NCI-H446 (cell line): ENCODE data around the gene ASB18.

ENCODE experiments used
- DNase-seq, 2 experiments: peaks; one replicate each; lab custom pipeline; 2025; lab: John Stamatoyannopoulos, UW

ASB18 gene

DNA sequence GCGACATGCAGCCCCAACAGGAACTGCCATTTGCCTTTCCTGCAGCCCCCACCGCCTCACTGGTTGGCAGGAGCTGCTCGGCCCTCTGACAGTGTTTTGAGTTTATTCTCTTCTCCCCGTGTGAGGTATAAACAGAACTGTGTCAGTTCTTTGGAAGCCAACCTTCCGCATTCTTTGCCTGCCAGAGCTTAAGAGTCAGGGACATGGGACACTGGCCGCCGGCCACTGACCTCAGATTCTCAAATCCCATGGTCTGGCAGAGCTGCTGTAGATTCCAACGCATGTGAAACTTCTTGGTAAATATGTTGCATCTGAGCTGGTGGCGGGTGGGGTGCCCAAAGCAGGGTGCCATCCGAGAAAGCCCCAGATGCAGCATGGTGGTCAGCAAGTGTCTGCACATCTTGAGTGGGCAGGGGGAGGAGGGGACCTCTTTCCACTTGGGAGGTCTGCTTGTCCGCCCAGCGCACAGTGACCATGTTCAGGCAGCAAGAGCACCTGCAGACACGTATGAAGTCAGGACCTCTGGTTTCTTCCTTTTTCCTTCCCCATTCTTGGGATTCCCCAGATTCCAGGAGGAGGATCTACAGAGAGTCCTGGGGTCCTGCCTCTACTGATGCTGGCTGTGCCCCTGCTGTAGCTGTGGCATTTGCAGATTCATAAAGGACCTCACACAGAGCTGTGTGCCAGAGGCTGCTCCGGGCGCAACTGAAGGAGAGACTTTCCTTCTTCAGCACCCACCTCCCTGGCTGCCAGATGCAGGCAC is 23.8 kb downstream of the ASB18 start:
- no peak for DNase-seq

DNA sequence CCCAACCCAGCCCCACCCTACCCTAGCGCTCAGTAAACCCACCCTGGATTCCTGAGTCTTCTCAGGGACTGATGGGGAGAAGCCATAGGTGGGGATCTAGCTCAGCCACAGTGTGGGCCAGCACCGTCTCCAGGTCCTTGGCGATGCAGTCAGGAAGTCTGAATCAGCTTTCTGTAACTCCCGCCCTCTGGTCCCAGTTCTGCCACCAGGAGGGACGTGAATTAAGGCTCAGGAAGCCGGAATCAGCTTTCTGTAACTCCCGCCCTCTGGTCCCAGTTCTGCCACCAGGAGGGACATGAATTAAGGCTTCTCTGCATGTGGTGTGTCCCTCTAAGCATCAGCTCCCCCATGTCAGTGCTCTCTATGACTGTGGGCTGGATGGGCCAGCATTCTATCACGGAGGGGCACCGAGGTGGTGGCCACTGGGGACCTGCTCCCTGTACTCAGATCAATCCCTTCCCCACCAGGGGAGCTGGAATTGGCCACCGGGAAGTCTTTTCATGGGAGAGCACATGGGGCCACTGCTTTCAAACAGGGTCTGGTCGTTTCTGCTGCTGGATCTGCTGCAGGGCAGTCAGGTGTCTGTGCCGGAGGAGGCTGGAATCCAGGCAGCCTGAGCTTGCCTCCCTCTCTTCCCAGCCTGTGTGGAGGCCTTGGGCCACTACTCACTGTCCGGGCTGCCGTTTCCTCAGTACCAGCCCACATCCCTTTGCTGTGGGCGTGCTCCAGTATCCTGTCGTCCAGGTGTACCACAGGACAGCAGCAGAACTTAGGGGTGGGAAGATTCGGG is 24.7 kb downstream of the ASB18 start:
- DNase-seq: no peak

DNA sequence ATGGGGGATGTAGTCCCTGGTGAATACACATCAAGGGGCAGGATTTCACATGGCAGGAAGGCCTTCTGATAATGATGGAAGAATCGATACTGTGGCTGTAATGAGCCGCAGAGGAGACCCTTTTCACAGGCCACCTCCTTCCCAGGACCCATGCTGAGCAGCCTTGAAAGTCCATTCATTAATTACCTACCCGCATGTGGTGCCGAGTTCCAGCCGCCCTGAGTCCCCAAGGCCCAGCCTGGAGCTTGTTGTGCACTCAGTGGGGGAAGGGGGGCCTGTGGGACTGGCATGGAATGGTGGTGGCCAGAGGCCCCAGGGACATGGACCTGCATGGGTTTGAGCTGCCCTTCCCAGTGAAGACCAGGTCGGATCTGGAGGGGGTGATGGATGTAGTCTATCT is 25.5 kb downstream of the ASB18 start:
- no peak for DNase-seq

DNA sequence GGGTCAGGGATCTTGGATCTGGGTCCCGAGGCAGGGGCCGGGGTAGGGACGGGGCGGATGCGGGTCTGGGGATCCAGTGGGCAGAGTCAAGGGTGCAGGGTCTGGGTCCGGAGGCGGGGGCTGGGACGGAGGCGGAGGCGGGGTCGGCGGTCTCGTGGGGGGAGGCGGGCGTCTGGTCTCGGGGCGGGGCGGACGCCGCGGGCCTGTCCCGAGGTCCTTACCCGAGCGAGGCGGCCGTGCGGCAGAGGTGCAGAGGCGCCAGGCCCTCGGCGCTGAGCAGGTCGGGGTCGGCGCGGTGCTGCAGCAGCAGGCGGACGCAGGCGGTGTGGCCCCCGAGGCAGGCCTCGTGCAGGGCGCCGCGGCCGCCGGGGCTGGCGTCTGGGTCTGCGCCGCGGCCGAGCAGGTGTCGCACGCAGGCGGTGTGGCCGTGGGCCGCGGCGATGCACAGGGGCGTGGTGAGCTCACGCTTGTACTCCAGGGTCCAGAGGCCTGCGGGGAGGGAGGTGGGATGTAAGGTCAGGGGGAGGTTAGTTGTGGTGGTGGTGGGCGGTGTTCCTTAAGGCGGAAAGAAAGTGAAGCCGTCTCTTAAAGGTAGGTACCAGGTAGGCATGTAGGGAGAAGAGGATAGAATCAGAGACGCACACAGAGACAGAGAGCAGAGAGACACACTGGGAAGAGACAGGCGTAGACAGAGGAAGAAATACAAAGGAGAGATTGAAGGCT is 26.6 kb downstream of the ASB18 start:
- DNase-seq: no peak

DNA sequence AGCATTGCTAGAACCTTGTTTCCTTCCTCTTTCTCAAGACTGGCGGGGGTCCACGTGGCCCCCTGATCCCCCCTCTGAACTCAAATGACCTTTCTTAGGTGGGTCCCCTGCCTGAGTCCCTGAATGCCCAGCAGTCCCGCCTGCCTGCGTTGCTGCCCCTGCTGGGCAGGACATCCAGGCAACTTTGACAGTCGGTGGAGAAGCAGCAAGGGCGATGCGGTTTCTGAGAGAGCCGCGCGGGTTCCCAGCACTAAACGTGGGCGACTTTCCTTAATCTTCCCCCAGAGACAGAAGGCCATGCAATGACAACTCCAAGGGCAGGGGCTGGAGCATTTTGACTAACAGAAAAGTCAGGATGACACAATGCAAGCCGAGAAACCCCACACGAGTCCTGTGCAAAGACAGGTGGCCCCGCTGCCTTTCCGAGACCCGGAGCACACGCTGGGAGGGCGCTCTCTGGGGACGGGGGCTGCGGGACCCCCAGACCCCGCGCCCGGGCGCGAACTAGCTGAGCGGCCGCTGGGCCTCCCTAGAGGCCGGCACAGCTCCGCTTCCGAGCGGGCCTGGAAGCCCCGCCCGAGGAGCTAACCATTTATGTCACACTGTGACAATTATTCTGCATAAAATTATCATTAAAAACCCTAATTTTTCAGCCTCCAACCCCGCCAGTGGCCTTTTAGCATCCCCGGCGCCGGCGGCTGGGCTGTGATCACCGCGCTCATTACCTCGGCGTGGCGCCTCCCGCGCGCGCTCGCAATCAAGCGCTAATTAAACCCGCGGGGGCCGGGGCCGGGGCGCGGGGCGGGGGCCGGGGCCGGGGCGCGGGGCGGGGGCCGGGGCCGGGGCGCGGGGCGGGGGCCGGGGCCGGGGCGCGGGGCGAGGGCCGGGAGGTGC is 27.4 kb downstream of the ASB18 start:
- DNase-seq: no peak

DNA sequence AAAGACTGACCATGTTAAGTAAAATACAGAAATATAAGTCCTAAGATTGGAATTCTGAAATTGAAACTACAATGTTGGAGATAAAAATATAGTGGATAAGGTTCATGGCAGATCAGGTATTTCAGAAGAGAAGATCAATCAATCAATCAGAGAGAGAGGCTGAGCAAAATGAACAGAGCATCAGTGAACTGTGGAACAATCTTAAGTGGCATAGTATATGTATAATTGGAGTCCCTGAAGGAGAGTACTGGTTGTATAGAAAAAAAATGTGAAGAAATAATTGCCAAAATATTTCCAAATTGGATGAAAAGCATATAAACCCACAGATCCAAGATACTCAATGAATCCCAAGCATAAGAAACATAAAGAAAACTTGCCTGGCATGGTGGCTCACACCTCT is 35.0 kb downstream of the ASB18 start:
- DNase-seq: no peak

DNA sequence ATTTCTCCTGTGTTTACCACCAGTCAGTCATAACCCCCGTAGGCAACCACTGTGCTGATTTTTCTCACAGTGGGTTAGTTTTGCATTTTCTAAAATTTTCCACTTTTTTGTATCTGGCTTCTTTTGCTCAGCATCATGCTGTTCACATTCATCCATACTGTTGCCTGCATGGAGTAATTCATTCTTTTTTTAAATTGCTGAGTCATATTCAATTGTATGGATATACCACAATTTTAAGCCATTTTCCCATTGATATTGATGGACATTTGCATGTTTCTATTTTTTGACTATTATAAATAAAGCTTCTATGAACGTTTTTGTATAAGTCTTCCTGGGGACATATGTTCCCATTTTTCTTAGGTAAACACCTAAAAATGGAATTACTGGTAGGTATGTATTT is 40.5 kb downstream of the ASB18 start:
- DNase-seq: no peak

DNA sequence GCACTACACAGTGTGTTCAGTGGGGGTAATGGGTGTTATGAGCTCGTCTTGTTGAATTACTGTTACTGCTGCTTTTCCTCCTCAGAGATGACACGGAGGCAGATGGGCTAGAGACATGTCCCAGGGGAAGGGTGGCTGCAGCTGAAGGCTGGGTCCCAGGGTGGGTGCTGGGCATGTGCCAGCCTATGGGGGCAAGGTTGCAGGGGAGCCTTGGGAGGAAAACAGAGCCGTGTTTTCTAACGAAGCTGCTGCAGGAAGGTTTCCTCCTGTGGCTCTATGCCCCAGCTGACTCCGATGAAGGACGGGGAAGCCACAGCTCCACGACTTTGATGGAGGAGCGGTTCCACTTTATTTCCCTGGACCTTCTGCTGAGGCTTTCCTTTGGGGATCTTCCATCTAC is 42.4 kb downstream of the ASB18 start:
- DNase-seq: no peak

DNA sequence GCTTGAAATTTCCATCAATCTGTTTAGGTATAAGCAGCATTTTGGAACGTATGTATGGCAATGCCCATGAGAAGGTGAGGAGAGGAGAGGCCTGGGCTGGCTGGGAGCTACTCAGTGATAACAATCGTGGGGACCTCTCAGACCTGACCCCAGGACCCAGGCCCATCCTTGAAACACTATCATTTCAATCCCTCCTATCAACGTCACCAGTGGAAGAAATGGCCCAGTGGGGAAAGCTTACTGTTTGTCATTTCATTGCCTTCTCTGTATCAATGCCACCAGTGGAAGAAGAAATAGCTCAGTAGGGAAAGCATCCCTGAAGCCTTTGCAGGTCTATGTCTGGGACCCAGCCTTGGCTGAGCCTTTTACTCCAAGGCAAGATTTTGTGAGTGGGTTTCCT is 44.8 kb downstream of the ASB18 start:
- DNase-seq: no peak

DNA sequence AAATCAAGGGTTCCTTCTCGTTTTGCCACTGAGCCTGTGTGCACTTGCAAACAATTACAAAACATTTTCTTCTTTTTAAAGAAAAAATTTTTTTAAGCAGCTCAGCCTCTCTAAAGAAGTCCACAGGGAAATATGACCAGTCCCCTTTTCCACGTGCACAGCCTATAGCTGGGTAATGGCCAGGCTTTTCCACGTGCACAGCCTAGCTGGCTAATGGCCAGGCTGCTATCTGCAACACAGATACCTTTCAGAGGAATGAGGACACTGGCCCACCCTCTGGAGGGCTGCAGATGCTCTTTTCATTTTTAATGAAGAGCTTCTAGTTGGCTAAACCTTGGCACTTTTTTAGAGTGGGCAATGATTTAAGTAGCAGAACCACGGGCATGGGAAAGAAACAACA is 46.3 kb downstream of the ASB18 start:
- no peak for DNase-seq

DNA sequence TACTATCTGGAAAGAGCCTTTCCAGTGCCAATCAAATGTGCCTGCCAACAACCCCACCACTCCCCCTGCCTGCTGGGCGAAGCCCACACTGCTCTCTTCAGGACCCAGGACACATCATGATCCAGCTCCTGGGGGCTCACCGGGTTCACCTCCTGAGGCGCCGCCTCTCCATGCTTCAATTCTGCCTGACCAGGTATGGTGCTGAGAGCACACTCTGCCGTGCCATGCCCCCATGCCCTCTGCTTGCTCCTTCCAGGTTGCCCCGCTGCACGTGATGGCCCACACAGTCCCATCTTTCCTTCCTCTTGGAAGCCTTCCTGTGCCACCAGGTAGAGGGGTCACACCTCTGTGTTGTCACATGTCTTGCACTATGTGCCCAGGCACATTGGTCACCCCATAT is 47.5 kb downstream of the ASB18 start:
- no peak for DNase-seq

DNA sequence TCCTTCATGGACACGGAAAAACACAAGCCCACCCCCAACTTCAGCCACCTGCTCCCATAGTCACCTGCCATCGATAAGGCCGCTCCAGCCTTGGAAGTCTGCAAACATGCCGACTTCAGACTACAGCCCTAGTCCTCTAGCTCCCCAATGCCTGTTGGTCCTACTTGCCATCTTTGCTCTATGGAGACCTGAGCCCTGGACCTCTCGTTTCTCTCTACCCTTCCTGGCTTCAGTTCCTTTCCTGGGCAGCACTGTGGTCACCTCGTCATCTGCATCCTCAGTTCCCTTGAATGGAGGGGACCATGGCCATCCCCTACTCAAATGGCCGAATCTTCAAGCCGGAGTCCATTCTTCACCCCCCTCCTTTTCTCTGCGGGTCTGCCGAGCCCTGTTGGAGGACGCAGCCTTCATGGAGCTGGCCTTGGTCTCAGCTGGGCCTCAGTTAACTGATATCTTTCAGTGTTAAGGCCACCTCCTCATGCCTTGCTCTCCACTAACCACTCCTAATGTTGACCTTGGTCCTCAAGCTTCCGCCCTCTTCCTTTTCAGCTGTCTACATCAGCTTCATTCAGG is 48.4 kb downstream of the ASB18 start:
- DNase-seq: no peak

DNA sequence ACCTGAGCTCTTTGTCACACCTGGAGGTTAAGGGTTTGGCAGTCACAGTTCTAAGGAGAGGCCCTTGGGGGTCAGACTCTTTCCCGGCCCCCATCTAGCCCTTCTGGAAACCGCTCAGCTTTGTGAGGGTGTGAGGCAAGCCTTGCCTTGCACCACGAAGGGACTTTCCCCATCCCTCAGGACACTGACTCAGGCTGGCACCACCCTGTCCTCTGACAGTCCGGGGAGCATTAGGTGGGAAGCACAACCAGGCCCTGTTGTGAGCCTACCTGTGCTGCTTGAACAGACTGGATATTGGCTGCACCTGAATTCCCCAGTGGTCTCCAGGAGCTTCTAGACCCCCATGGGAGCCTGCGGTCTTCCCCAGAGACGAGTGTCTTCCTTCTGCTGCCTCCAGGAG is 49.0 kb downstream of the ASB18 start:
- DNase-seq: no peak

DNA sequence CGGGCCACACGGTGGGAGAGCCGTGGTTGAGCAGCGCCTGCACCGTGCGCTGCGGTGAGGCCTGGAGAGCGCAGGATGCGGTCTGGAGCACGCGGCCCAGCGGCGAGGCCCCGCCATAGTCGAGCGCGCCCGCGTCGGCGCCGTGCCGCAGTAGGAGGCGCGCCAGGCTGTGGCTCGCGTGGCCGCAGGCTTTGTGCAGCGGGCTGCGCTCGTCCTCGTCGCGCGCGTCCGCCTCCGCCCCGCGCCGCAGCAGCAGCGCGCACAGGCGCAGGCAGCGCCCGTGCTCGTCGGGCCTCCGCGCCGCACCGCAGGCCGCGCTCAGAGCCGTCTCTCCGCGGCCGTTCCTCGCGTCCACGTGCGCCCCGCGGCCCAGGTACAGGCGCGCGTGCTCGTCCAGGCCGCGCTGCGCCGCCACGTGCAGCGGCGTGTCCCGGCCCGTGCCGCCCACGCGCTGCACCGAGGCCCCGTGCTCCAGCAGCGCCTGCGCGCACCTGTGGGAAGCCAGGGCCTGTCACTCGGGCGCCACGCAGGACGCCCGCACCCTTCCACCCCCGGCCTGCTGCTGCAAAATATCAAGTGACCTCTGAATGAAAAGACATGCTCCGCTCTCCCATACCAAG is 49.7 kb downstream of the ASB18 start:
- no peak for DNase-seq

DNA sequence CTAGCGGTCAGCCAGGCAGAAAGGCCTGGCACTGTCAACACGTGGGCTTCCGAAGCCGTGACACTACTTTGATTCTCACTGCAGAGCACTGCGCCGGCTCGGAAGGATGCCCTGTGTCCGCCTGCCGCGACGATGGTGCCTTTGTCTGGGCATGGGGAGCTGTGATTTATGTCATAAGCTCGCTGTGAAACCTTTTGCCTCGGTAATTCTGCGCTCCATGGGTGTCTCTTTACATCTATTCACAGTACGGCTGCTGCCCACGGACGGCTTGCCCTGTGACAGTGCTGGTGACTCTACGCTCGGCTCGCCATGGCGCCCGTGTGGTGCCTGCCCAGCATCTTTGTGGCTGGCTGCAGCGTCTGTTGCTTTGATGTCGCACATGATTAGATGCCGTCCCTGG is 52.9 kb downstream of the ASB18 start:
- DNase-seq: no peak

DNA sequence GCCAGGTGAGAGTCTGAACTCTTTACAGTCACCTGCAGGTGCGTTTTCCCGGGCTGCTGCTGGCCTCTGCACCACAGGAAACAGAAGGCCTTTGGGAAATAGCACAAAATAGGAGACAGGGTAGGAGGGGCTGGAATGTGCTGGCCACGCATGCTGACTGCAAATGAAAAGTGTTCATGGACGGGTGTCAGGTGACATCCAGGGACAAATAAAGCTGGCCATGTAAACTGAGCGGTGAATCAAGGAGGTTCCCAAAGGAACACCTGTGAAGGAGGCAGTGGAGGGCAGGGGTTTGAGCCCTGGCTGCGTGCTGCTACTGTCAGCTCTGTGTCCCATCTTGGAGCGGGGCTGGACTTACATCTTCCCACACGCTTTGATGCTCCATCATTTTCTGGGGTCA is 53.7 kb downstream of the ASB18 start:
- DNase-seq: no peak

DNA sequence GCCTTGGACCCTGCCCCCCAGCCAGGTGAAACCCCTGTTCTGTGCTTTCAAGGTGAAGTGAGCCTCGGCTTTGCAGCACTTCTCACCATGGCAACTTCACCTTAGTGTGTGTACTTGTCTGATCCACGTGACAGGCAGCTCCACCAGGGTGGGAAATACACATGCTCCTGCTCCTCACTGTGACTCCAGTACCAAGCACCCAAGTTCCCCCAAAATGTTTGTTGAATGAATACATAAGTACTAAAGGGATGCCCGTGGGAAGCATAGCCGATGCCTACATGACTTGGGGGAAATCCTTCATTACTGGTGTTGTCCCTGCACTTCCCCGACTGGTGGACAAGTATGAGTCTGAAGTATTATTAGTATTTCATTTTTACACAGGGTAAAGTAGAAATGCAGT is 54.2 kb downstream of the ASB18 start:
- no peak for DNase-seq

DNA sequence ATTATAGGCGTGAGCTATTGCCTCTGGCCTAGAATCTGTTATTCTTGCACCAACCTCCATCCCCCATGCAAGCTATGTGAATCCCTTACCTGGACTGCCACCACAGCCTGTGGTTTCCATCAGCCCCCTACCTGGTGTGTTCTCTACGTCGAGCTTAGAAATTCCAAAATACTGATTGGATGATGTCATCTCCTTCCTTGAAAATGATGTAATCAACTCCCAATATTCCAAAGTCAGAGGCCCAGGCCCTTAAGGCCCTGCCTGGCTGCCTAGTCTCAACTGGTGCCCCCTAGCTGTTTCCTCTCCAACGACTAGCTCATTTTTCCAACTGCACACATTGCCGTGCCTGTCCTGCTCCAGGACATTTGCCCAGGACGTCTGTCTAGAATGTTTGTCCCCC is 54.7 kb downstream of the ASB18 start:
- no peak for DNase-seq

DNA sequence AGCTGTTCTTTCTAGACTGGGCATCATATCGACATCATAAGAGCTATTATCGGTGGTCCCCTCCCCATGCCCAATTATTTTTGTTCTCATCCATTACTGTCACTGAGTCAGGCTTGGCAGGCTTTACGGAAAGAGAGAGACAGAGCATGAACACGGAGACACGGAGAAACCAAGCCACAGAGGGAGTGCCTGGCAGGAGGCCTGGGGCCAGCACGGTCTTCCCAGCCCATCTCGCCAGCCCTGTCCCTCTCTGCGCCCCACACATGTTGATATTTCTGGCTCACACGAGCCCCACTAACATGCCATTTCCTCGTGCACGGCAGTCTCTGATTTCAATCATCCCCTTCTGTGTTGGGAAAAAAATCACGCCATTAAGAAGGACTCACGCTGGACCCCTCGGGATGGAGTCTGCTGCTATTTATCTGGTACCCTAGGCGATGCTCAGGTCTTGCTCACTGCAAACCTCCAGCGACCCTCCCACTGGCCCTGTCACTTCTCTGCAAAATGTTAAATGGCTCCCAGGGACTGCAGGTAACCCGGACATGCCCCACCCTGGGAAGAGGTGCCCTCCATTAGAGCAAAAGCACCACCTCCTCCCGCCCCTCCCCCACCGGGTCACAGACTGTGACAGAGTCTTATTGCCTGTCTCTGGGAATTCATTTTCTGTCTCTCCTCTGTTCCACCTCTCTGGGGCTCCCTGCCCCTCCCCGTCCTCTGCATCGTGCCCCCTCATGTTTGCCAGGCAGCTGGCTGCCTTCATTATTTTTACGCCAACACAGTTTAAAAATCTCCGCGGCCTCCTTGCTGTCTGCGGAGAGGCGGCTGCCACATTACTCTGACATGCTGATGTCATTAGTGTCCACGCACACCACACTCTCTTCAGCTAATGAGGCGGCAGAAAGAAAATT is 55.9 kb downstream of the ASB18 start:
- DNase-seq: no peak

DNA sequence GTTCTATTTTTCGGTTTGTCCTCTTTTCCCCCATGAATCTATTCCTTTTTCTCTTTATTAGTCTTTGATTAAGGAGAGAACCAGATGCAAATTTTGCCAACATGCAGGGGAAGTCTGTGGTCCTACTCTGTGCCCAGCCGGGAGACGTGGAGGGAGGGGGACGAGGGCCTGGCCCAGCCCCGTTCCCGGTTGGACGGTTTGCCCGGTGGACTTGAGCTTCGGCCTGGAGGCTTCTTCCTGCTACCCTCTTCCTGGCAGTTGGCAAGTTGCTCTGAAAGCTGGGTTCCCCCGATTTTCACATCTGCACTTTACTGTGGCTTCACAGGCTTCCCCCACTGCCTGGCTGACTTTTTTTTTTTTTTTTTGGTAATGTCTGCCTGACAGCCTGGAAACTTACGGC is 56.7 kb downstream of the ASB18 start:
- no peak for DNase-seq
